Activated T-cell treated with anti-CD3 and anti-CD28 coated beads, Interleukin-2, amount 50 U/mL, for 24 hours (primary cell): ENCODE results near the gene CDH12.
"Not testable (repeated sequence)": the region's sequence is repeated elsewhere in the genome, so short reads cannot be mapped to it uniquely, and the experiment has no call there.

ENCODE experiments used
- DNase-seq: peaks from one replicate; pipeline ENCODE4 v3.0.0-alpha.2; 2020
- H3K27ac Mint-ChIP-seq: 2 replicates; pipeline ENCODE4 v1.8.0; 2020; ENCODE audit warnings: mild to moderate bottlenecking, mixed read lengths
- H3K27me3 Mint-ChIP-seq: 2 replicates; pipeline ENCODE4 v1.8.0; 2020; ENCODE audit warnings: mixed read lengths
- H3K36me3 Mint-ChIP-seq: 2 replicates; pipeline ENCODE4 v1.8.0; 2020; ENCODE audit warnings: low read depth, mixed read lengths
- H3K4me1 Mint-ChIP-seq: 2 replicates; pipeline ENCODE4 v1.8.0; 2020; ENCODE audit warnings: low read depth, mixed read lengths
- H3K4me3 Mint-ChIP-seq: 2 replicates; pipeline ENCODE4 v1.8.0; 2020; ENCODE audit warnings: mild to moderate bottlenecking, moderate library complexity, mixed read lengths
- H3K9me3 Mint-ChIP-seq: 2 replicates; pipeline ENCODE4 v1.8.0; 2020; ENCODE audit warnings: mixed read lengths

Gene CDH12

GRCh38 chr5:22651355-22651754 lies 201.8 kb downstream of the CDH12 start:
- no peaks in the 10 kb centered on the region for H3K4me1 Mint-ChIP-seq
- H3K9me3 Mint-ChIP-seq, result peaks cover 22% of the 10 kb centered on the region
- DNase-seq, result no peak
- H3K27me3 Mint-ChIP-seq, result no peaks in the 10 kb centered on the region
- H3K36me3 Mint-ChIP-seq, result no peaks in the 10 kb centered on the region
- H3K27ac Mint-ChIP-seq, result no peak overlapping the region
- H3K4me3 Mint-ChIP-seq, result no peak overlapping the region

DNA sequence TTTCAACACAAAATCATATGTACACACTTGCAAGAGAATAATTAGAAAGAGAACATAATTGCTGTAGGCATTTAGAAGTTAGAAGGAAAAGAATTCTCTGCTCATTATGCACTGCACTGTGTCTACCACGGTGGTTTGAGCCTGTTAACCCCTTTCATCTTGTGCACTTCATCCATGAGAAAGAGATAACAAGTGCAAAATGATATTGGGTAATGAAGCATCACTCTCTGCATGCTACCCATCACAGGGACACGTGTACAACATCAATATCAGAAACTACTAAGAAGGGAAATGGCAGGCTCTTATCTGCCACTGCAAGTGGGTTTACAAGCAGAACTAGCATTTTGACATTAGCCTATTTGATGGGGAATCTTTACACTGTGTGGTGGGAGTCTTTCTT lies 202.6 kb downstream of the CDH12 start:
- Mint-ChIP-seq H3K9me3 (peaks cover 18% of the 10 kb centered on the region), H3K4me3 (no peak overlapping the region), H3K4me1 (no peaks in the 10 kb centered on the region), H3K36me3 (no peaks in the 10 kb centered on the region), H3K27ac (no peak overlapping the region), H3K27me3 (no peaks in the 10 kb centered on the region)
- no peak for DNase-seq

GRCh38 chr5:22649074-22649473 lies 204.1 kb downstream of the CDH12 start:
- Mint-ChIP-seq H3K36me3 (no peaks in the 10 kb centered on the region), H3K4me3 (no peak overlapping the region), H3K27me3 (no peaks in the 10 kb centered on the region), H3K4me1 (no peaks in the 10 kb centered on the region), H3K27ac (no peak overlapping the region), H3K9me3 (peaks cover 17% of the 10 kb centered on the region)
- DNase-seq, result no peak

DNA sequence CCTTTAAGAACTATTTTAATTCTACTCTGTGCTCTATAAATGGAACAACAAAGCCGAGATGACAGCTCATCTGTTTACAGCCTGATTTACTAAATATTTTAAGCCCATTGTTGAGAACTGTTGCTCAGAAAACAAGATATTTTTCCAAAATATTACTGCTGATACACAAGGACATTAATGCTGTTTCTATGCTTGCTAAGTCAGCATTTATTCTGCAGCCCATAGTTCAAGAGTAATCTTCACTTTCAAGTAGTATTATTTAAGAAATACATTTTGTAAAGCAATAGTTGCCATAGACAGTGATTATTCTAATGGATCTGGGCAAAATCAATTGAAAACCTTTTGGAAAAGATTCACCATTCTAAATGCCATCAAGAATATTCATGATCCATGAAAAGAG lies 208.3 kb downstream of the CDH12 start:
- peaks cover 19% of the 10 kb centered on the region for H3K9me3 Mint-ChIP-seq
- H3K4me3 Mint-ChIP-seq, result no peak overlapping the region
- no peaks in the 10 kb centered on the region for H3K4me1 Mint-ChIP-seq
- H3K36me3 Mint-ChIP-seq, result no peaks in the 10 kb centered on the region
- no peak overlapping the region for H3K27ac Mint-ChIP-seq
- H3K27me3 Mint-ChIP-seq, result no peaks in the 10 kb centered on the region
- no peak for DNase-seq

- Mint-ChIP-seq H3K4me3 (no peak overlapping the region), H3K9me3 (peaks cover 24% of the 10 kb centered on the region), H3K4me1 (no peaks in the 10 kb centered on the region), H3K27me3 (no peaks in the 10 kb centered on the region), H3K36me3 (no peaks in the 10 kb centered on the region), H3K27ac (no peak overlapping the region)
- DNase-seq, result no peak
These were observed 209.8 kb downstream of the CDH12 start for GRCh38 chr5:22643356-22643755.

GRCh38 chr5:22631683-22632082 lies 221.5 kb downstream of the CDH12 start:
- no peak for DNase-seq
- Mint-ChIP-seq H3K27me3 (no peaks in the 10 kb centered on the region), H3K36me3 (no peaks in the 10 kb centered on the region), H3K27ac (no peak overlapping the region), H3K4me1 (no peaks in the 10 kb centered on the region), H3K4me3 (no peak overlapping the region), H3K9me3 (peaks cover 38% of the 10 kb centered on the region)

DNA sequence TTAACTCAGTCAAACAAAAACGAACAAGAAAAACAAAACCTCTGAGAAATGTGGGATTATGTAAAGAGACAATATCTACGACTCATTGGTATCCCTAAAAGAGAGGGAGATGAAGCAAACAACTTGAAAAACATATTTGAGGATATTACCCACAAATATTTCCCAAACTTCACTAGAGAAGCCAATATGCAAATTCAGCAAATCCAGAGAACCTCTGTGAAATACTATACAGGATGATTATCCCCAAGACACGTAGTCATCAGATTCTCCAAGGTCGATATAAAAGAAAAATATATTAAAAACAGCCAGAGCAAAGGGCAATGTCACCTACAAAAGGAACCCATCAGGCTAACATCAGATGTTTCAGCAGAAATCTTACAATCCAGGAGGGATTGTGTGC lies 226.1 kb downstream of the CDH12 start:
- Mint-ChIP-seq H3K27ac (no peak overlapping the region), H3K27me3 (no peaks in the 10 kb centered on the region), H3K9me3 (peaks cover 38% of the 10 kb centered on the region), H3K36me3 (no peaks in the 10 kb centered on the region), H3K4me3 (no peak overlapping the region), H3K4me1 (no peaks in the 10 kb centered on the region)
- DNase-seq, result no peak

GRCh38 chr5:22625451-22625850 lies 227.7 kb downstream of the CDH12 start:
- no peak overlapping the region for H3K27ac Mint-ChIP-seq
- H3K36me3 Mint-ChIP-seq, result no peaks in the 10 kb centered on the region
- H3K4me3 Mint-ChIP-seq, result no peak overlapping the region
- no peaks in the 10 kb centered on the region for H3K4me1 Mint-ChIP-seq
- no peak for DNase-seq
- H3K9me3 Mint-ChIP-seq, result peaks cover 37% of the 10 kb centered on the region
- no peaks in the 10 kb centered on the region for H3K27me3 Mint-ChIP-seq

DNA sequence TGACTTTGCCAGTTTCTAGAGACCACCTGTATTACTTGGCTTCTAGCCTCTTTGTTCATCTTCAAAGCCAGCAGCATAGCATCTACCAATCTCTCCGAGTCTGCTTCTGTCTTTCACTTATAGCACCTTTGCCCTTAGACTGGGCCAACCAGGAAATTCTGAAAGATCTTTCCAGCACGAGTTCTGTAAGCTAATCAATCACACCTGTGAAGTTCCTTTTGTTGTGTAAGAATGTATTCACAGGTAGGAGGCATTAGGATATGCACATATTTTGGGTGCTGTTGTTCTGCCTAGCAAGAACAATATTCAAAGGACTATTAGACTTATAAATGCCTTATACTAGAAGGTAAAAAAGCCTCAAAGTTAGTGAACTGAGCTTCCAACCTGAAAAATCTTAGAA lies 232.1 kb downstream of the CDH12 start:
- Mint-ChIP-seq H3K27me3 (no peaks in the 10 kb centered on the region), H3K27ac (no peak overlapping the region), H3K36me3 (no peaks in the 10 kb centered on the region), H3K9me3 (peaks cover 20% of the 10 kb centered on the region), H3K4me3 (no peak overlapping the region), H3K4me1 (no peaks in the 10 kb centered on the region)
- DNase-seq, result no peak

GRCh38 chr5:22615964-22616363 lies 237.2 kb downstream of the CDH12 start:
- no peak for DNase-seq
- no peak overlapping the region for H3K4me3 Mint-ChIP-seq
- no peak overlapping the region for H3K27ac Mint-ChIP-seq
- H3K4me1 Mint-ChIP-seq, result no peaks in the 10 kb centered on the region
- peaks cover 13% of the 10 kb centered on the region for H3K9me3 Mint-ChIP-seq
- no peaks in the 10 kb centered on the region for H3K27me3 Mint-ChIP-seq
- H3K36me3 Mint-ChIP-seq, result no peaks in the 10 kb centered on the region

DNA sequence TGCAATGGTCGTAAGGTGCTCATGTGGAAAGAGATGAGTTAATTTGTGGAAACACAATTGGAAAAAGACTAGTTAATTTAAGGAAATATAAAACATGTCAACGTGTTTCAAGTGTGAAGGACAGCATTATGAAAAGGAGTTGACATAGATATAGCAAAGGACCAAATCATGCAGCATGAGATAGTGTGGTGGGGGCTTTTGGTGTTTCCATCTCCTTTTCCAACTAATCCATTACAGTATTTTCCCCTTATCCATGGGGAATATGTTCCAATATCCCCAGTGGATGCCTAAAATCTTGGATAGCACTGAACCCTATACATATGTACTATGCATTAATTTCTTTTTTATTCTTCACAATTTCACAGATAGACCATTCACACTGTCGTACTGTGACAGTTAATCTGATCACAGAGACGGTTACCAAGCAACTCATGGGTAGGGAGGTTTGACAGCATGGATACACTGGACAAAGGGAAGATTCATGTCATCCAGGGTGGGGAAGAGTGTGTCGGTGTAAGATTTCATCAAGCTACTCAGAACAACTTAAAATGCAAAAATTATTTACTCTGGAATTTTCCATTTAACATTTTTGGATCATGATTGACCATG lies 238.6 kb downstream of the CDH12 start:
- no peak overlapping the region for H3K4me3 Mint-ChIP-seq
- H3K9me3 Mint-ChIP-seq, result peaks cover 16% of the 10 kb centered on the region
- H3K4me1 Mint-ChIP-seq, result no peaks in the 10 kb centered on the region
- no peak for DNase-seq
- no peaks in the 10 kb centered on the region for H3K27me3 Mint-ChIP-seq
- H3K27ac Mint-ChIP-seq, result no peak overlapping the region
- no peaks in the 10 kb centered on the region for H3K36me3 Mint-ChIP-seq

- Mint-ChIP-seq H3K36me3 (no peaks in the 10 kb centered on the region), H3K4me1 (no peaks in the 10 kb centered on the region), H3K4me3 (no peak overlapping the region), H3K9me3 (peaks cover 19% of the 10 kb centered on the region), H3K27ac (no peak overlapping the region), H3K27me3 (no peaks in the 10 kb centered on the region)
- DNase-seq, result no peak
These were observed 240.2 kb downstream of the CDH12 start for GRCh38 chr5:22612928-22613327.

DNA sequence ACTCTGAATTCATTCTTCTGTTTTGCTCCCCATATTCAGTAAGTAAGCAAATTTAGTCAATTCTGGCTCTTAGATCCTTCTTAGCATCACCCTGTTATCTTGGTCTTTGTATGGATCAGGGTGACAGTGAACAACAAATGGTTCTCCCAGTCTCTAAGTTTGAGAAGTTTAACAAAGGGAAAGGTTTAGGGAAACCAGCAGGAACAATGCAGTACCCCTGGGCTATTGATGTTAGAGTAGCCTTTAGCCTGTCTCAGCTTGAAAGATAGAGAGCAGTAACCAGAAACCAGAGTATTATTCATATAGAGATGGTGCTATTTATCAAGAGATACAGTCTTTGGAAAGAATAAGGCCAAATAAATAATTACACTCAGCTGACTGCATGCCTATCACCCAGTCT lies 241.8 kb downstream of the CDH12 start:
- no peaks in the 10 kb centered on the region for H3K27me3 Mint-ChIP-seq
- no peak overlapping the region for H3K4me3 Mint-ChIP-seq
- H3K27ac Mint-ChIP-seq, result no peak overlapping the region
- H3K9me3 Mint-ChIP-seq, result peaks cover 22% of the 10 kb centered on the region
- H3K4me1 Mint-ChIP-seq, result no peaks in the 10 kb centered on the region
- H3K36me3 Mint-ChIP-seq, result no peaks in the 10 kb centered on the region
- no peak for DNase-seq

DNA sequence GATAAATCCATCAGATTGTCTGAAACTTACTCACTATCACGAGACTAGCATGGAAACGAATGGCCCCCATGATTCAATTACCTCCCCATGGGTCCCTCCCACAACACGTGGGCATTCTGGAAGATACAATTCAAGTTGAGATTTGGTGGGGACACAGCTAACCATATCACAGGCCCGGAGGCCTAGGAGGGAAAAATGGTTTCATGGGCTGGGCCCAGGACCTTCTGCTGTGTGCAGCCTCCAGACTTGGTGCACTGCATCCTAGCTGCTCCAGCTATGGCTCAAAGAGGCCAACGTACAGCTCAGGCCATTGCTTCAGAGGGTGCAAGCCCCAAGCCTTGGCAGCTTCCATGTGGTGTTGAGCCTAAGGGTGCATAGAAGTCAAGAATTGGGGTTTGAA lies 245.6 kb downstream of the CDH12 start:
- not testable (repeated sequence) for H3K4me1 Mint-ChIP-seq, H3K4me3 Mint-ChIP-seq, H3K36me3 Mint-ChIP-seq, H3K27ac Mint-ChIP-seq, H3K27me3 Mint-ChIP-seq, DNase-seq
- peaks cover 27% of the 10 kb centered on the region for H3K9me3 Mint-ChIP-seq

DNA sequence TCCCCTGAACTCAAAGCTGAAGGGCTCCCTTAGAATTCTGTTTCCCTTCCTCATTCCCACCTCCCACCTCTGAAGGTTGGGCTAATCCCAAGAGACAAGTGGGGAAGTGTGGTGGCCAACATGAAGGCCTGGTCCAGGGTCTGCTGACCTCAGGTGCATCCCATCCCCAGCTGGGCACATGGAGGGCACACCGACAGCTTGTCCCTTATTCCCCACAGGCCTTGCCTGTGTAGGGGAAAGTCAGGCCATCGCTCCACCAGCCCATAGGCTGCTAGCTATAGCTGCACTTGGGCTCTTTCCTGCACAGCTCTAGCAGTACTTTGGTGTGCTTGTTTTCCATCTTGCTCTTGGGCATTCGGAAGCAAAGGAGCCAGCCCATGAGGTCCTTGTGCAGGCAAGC lies 247.7 kb downstream of the CDH12 start:
- Mint-ChIP-seq H3K9me3 (peaks cover 27% of the 10 kb centered on the region), H3K36me3 (no peaks in the 10 kb centered on the region), H3K27ac (no peak overlapping the region), H3K4me3 (no peak overlapping the region), H3K27me3 (no peaks in the 10 kb centered on the region), H3K4me1 (no peaks in the 10 kb centered on the region)
- no peak for DNase-seq

DNA sequence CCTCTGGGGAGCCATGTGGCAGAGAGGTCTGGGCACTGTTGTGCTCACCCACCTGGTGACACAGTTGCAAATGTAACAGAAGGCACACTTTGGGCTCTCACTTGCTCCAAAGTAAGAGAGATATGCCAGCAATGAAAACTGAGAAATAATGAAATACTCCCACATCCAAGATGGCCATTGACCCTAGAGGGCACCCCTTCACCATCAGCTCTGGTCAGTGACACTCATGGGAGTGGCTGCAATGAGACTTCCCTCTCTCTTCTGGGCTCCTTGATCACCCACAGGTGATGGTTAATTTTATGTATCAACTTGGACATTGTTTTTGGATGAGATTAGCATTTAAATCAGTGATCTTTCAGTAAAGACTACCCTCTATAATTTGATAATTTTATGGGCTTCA lies 248.4 kb downstream of the CDH12 start:
- Mint-ChIP-seq H3K4me3 (no peak overlapping the region), H3K27ac (no peak overlapping the region), H3K36me3 (no peaks in the 10 kb centered on the region), H3K4me1 (no peaks in the 10 kb centered on the region), H3K9me3 (peaks cover 24% of the 10 kb centered on the region), H3K27me3 (no peaks in the 10 kb centered on the region)
- DNase-seq, result no peak
